8988T (cell line): ENCODE data around the gene AMDHD2.

ENCODE experiments used
- DNase-seq: peaks from one replicate; pipeline ENCODE4 v3.0.0; 2011

Gene AMDHD2

GRCh38 chr16:2500430-2500917 lies 19.7 kb upstream of the AMDHD2 start:
- DNase-seq: no peak

- no peak for DNase-seq
Observed at GRCh38 chr16:2500918-2501750, 19.0 kb upstream of the AMDHD2 start.

- DNase-seq: no peak
Observed at GRCh38 chr16:2501946-2502895, 17.9 kb upstream of the AMDHD2 start.

- no peak for DNase-seq
Observed at GRCh38 chr16:2505695-2506094, 14.5 kb upstream of the AMDHD2 start.

GRCh38 chr16:2507052-2507659 lies 13.0 kb upstream of the AMDHD2 start:
- DNase-seq: no peak

- DNase-seq: no peak
Observed at GRCh38 chr16:2507665-2508064, 12.5 kb upstream of the AMDHD2 start.

GRCh38 chr16:2508722-2509400 lies 11.3 kb upstream of the AMDHD2 start:
- DNase-seq: no peak

- DNase-seq: no peak
Observed at GRCh38 chr16:2511128-2511800, 8.9 kb upstream of the AMDHD2 start.

- DNase-seq: no peak
Observed at GRCh38 chr16:2511996-2512734, 8.0 kb upstream of the AMDHD2 start.

- no peak for DNase-seq
Observed at GRCh38 chr16:2512735-2513404, 7.3 kb upstream of the AMDHD2 start.

- peak; percentile 87 for DNase-seq
Observed at GRCh38 chr16:2513405-2514332, 6.5 kb upstream of the AMDHD2 start, which contains the start of gene ATP6V0C. Gene ATP6V0C, plus strand, starts transcription at chr16:2513952. Its CDS starts 152 bp downstream, at chr16:2514104.

- no peak for DNase-seq
Observed at GRCh38 chr16:2514333-2515179, 5.6 kb upstream of the AMDHD2 start.

GRCh38 chr16:2515180-2515851 lies 4.9 kb upstream of the AMDHD2 start:
- no peak for DNase-seq

- no peak for DNase-seq
Observed at GRCh38 chr16:2516391-2517240, 3.6 kb upstream of the AMDHD2 start.

- DNase-seq: no peak
Observed at GRCh38 chr16:2517954-2518605, 2.1 kb upstream of the AMDHD2 start.
